ENCODE data around the gene KRTAP12-3.
"Not testable (repeated sequence)": the region's sequence is repeated elsewhere in the genome, so short reads cannot be mapped to it uniquely, and the experiment has no call there.

Gene KRTAP12-3

DNA sequence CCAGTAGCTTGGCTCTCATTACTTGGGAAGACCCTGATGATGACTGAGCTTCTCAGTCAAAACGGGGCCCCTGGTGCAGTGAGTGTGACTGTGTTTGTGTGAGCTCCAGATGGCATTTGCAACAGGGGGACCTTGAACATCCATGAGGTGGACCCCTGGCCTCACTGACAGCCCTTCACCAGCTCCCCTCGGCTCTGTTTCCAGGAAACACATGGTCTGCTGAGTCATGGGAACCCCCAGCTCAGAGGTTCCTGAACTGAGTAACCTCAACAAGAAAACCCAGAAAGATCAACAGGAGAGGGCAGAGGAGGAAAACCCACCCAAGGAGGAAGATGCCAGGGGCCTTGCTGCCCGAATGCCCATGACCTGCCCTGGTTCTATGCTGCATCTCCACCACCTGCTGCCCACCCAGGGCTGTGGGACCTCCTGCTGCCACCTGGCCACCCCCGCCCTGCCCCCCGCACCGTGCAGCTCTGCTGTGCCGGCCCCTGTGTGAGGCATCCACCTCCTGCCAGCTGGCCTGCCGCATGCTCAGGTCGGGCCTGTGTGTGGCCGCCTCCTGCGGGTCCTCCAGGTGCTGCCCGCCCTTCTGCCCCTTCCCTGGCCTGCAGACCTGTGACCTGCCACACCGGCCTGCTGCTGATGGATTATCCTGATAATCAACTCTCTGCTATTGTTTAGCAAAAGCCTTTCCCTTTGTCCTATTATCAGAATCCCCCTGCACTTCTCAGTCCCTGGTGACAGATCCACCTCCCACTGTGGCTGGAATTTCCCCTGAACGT is 28.5 kb downstream of the KRTAP12-3 start:
- DNase-seq: no peak

DNA sequence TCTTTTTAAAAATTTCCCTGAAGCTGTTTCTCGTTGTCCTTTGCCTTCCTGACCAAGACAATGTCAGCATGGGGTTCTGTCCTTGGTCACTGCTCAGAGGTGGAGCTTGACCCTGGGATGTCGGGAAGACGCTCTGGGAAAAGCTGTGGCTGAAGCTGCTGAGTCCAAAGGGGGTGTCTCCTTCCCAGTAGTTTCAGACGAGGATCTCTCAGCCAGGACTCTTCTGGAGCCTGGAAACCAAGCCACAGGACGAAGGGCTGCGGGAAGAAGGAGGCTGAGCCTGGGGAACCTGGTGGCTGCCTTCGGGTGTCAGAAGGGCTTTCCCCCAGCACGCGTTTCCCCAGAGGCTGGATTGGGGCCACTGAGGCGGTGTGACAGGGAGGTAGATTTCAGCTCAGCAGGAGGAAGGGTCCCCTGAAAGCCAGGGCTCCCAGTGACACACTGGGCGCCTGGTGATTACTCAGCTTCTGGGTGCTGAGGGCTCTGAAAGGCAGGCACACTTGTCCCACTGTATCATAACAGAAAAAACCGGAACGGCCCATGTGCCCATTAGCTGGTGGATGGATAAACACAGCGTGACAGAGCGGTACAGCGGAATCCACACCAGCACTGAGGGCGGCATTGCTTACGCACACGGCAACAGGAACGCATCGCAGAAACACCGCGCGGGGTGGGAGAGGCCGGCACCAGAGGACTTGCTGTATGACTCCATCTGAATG is 29.3 kb downstream of the KRTAP12-3 start:
- DNase-seq: no peak

DNA sequence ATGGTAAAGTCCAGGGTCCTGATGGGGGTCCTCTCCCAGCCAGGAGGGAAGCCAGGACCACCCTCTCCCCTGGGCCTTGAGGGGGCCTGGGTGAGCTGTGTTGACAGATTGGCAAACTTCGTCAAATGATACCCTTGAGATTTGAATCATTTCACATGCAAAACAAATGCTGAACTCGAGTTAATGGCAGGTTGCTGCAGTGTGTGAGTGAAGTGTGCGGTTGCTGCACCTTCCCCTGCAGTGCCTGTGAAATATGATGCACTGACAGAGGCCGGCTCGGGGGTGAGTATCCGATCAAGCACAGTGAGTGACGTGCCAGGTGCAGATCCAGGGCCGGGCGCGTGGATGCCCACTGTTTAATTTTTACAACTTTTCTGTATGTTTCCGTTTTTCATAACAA is 29.9 kb downstream of the KRTAP12-3 start:
- DNase-seq: no peak

DNA sequence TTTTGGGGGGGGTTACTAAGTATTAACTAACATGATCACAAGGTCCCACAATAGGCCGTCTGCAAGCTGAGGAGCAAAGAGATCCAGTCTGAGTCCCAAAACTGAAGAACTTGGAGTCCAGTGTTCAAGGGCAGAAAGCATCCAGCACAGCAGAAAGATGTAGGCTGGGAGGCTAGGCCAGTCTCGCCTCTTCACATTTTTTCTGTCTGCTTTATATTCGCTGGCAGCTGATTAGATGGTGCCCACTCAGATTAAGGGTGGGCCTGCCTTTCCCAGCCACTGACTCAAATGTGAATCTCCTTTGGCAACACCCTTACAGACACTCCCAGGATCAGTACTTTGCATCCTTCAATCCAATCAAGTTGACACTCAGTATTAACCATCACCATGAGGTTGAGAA is 32.0 kb downstream of the KRTAP12-3 start:
- not testable (repeated sequence) for DNase-seq

DNA sequence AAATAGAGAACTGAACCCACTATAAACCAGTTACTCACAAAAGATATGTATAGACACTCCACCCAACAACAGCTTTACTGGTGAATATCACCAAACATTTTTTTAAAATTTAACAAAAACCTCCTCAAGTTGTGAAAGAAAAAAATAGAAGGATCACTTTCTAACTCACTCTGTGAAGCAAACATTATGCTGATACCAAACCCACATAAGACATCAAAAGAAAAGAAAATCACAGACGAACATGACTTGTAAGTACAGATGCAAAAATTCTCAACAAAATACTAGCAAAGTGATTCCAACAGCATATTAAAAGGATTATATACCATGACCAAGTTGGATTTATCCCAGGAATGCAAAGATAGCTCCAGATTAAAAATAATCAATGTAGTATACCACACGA is 34.0 kb downstream of the KRTAP12-3 start:
- DNase-seq: no peak

DNA sequence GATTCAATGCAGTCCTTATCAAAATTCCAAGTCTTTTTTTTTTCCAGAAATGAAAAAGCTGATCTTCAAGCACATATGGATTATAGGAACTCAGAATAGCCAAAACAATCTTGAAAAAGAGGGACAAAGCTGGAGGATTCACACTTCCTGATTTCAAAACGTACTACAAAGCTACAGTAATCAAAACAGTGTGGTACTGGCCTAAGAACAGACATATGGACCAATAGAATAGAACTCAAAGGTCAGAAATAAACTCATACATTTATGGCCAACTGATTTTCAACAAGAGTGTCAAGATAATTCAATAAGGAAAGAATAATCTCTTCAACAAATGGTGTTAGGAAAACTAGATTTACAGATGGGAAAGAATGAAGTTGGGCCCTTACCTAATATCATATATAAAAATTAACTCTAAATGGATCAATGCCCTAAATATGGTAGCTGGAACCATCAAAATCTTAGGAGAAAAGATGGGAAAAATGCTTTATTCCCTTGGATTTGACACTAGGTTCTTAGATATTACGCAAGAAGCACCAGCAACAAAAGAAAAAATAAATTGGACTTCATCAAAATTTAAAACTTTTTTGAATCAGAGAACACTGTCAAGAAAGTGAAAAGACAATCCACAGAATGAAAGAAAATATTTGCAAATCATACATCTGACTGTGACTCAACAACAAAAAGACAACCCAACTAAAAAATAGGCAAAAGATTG is 35.2 kb downstream of the KRTAP12-3 start:
- DNase-seq: no peak

DNA sequence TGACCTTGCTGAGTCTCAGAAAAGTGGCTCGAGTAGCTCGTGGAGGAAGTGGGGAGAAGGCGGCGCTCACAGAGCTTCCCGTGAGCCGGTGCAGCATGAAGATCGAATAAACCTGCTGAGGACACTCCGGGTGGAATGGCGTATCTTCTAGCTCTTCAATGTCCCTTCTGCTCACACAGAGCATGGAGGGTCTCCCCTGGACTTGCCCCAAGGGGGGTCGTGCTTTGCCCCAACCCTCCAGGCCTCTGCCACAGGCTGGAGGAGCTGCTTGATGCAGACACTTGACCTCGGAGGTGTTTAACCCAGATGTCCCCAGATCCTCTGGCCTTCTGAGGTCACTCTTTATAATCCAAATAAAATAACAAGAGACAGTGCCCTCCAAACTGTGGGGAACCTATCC is 37.0 kb downstream of the KRTAP12-3 start:
- DNase-seq: no peak

DNA sequence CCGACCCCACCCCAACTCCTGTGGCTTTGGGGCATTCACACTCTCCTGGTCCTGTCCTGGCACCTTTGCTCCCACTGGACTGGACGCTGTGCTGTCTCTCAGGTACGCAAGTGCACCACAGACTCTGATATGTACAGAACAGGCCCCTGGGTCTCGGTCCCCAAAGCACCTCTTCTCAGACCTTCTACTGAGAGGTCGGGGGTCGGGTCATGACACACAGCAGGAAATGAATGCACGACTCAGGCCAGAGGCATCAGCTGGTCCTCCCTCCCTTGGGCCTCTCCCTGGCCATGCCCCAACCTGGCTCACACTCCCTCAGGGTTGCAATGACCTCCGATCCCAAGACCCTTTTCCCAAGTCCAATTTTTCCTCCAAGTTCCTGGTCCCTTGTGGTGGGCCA is 37.5 kb downstream of the KRTAP12-3 start:
- no peak for DNase-seq

DNA sequence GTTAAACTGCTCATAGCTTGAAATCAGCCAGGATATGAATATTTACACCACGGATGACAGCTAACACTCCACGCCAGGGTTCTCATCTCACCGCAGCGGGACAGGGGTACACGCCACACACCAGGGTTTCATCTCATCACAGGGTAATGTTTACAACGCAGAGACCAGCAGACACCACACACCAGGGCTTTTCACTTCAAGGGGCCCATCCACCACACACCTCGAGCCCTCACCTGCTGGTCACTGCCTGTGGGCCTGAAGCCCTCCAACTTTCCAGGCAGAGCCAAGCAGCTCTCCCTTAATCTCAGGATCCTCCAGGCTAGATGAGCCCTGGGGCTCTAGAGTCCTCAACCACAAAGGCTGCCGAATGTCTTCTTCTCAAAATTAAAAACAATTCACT is 37.9 kb downstream of the KRTAP12-3 start:
- DNase-seq: no peak

DNA sequence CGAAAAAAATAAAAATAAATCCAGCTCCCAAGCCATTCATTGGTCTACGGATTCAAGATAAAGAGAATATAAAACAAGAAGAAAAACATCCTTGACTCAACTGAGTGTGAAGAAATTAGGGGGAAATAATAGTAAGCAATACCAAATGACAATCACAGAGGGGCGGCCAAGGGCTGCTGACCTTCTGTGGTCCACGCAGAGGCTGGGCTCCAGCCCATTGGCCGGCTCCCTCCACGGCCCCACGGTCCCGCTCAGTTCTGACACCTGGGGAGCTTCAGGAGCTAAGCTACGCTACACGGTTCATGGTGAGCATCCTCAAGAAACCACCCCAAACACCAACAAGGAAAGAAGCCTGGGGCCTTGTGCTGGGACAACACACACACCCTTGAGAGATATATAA is 38.8 kb downstream of the KRTAP12-3 start:
- DNase-seq: no peak

DNA sequence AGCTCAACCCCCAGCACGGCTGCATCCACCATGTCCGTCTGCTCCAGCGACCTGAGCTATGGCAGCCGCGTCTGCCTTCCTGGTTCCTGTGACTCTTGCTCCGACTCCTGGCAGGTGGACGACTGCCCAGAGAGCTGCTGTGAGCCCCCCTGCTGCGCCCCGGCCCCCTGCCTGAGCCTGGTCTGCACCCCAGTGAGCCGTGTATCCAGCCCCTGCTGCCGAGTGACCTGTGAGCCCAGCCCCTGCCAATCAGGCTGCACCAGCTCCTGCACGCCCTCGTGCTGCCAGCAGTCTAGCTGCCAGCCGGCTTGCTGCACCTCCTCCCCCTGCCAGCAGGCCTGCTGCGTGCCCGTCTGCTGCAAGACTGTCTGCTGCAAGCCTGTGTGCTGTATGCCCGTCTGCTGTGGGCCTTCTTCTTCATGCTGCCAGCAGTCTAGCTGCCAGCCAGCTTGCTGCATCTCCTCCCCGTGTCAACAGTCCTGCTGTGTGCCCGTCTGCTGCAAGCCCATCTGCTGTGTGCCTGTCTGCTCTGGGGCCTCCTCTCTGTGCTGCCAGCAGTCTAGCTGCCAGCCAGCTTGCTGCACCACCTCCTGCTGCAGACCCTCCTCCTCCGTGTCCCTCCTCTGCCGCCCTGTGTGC is 39.6 kb downstream of the KRTAP12-3 start, which contains the start of gene KRTAP10-12:
KRTAP10-12 (plus strand) TSS at position 1 of the 639 bp plus-strand sequence; CDS start at position 31, 30 bp downstream.
- not testable (repeated sequence) for DNase-seq

DNA sequence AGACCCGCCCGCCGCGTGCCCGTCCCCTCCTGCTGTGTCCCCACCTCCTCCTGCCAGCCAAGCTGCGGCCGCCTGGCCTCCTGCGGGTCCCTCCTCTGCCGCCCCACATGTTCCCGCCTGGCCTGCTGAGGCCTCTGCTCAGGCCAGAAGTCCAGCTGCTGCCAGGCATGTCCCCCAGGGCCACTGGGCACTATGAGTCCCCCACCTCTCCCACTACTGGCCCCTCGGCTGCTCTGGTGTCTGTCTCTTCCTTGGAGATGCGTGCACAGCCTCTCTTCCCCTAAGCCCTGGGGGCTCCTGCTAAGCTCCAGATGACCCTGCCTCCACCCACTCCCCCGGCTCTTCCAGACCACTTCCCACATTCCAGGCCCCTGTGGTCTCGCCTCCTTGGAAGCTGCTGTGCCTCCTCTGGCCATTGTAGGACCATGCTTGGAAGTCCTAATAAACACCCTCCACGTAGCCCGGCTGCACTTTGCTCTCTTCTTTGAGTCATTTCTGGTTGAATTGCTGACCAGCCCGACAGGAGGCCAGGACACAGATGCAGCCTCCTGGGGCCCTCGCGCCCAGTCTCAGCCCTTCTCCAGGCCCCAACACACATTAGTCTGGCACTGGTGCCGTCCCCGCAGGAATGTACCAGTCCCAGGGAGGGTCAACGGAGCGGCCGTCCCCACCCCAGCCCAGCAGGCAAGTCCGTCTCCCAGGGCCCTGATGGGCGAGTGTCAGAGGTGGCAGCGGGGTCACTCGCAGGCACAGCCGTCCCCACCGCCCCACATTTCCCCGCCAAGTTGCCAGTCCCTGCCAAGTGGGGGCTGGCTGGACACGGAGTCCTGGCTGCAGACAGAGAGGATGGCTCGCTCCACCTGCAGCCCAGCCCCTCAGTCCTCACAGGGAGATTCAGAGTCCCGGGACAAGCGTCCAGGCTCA is 40.3 kb downstream of the KRTAP12-3 start:
- no peak for DNase-seq

DNA sequence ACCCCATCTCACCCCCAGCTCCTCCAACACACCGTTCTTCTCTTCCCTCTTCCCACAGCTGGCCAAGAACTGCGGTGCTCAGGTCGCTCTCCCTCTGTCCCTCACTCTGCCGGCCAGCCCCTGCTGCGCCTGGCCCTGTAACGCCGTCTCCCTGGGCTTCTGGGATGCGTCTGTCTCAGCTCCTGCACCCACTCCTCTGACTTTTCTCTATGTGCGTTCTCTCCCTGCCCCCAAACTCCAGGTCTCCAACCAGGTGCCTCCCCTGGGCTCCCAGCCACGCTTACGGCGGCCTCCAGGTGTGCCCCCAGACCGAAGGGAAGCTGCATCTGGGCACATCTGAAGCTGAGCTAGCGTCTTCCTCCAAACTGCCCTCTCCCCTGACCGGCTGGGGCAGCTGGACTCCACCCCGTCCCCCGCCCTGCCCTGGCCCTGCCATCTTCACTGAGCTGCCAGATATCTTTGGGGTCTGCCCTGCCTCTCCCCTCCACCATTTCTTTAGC is 41.8 kb downstream of the KRTAP12-3 start:
- no peak for DNase-seq

DNA sequence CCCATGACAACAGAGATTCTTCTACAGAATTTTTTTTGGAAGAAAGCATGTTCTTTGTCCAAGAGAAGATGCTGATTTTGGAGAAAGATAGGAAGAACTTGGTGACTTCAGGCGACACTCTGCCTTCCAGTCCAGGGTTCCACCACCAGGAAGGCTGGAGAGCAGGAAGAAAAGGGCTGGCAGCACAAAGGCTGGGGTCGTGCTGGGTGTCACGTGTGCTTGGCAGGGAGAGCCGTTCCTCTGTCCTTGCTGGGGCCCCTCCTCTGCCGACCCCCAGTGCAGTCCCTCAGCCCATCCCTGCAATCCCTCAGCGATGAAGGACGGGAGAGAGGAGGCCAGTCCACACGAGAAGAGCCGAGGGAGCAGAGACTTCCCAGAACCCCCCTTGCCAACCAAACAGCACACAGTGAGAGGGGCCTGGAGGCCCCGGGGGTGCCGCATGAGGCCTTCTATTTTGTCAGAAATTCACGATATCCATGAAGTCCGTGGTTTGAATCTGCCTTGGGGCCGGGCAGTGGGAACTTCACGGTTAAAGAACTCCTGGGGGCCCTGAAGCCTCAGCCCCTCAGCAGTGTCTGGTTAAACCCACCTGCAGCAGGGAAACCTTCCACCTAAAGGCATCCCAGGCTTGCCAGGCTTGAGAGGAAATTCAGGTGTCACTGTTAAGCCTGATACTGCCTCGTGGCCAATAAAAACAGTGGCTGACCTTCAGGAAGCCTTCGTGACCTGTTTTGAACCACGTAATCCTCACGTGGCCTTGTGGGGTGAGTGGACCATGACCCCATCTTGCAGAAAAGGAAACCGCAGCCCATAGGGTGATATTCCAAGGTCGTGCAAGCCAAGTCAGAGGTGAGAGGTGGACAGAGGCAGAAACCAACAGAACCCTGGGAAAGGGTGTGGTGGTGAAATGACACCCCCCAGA is 42.6 kb downstream of the KRTAP12-3 start:
- no peak for DNase-seq

DNA sequence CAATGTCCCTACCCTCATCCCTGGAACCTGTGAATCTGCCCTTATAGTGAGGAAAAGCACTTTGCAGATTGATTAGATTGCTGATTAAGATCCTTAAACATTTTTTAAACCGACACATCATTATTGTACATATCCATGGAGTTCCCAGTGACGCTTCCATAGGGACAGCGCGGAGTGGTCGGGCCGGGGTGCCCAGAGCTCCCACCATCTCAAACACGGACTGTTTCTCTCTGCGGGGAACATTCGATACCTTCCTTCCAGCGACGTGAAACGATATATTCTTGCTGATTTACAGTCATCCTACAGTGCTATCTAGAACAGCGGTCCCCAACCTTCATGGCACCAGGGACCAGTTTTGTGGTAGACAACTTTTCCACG is 43.3 kb downstream of the KRTAP12-3 start:
- DNase-seq: no peak

DNA sequence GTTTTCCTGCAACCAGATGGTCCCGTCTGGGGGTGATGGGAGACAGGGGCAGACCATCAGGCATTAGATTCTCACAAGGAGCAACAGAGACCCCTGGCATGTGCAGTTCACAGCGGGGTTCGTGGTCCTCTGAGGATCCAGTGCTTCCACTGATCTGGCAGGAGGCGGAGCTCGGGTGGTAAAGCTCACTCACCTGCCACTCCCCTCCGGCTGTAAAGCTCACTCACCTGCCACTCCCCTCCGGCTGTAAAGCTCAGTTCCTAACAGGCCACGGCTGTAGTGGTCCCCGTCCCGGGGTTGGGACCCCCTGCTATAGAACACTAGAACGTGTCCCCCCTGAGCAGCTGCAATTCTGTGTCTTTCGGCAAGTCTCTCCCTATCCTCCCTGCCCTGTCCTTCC is 43.8 kb downstream of the KRTAP12-3 start:
- DNase-seq: no peak

DNA sequence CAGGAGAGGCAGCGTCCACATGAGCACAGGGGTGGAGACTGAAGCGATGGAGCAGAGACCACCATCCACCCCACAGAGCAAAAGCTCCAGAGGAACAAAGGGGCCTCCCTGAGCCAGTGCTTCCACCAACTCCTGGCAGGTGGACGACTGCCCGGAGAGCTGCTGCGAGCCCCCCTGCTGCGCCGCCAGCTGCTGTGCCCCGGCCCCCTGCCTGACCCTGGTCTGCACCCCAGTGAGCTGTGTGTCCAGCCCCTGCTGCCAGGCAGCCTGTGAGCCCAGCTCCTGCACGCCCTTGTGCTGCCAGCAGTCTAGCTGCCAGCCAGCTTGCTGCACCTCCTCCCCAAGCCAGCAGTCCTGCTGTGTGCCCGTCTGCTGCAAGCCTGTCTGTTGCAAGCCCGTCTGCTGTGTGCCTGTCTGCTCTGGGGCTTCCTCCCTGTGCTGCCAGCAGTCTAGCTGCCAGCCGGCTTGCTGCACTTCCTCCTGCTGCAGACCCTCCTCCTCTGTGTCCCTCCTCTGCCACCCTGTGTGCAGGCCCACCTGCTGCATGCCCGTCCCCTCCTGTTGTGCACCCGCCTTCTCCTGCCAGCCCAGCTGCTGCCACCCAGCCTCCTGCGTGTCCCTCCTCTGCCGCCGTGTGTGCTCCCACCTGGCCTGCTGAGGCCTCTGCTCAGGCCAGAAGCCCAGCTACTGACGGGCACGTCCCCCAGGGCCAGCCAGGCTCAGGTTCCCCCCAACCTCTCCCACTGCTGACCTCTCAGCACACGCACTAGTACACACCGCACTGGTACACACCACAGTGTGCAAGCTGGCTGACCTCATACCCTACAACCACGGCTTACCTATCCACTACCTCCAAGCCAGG is 44.6 kb downstream of the KRTAP12-3 start:
- DNase-seq: no peak

DNA sequence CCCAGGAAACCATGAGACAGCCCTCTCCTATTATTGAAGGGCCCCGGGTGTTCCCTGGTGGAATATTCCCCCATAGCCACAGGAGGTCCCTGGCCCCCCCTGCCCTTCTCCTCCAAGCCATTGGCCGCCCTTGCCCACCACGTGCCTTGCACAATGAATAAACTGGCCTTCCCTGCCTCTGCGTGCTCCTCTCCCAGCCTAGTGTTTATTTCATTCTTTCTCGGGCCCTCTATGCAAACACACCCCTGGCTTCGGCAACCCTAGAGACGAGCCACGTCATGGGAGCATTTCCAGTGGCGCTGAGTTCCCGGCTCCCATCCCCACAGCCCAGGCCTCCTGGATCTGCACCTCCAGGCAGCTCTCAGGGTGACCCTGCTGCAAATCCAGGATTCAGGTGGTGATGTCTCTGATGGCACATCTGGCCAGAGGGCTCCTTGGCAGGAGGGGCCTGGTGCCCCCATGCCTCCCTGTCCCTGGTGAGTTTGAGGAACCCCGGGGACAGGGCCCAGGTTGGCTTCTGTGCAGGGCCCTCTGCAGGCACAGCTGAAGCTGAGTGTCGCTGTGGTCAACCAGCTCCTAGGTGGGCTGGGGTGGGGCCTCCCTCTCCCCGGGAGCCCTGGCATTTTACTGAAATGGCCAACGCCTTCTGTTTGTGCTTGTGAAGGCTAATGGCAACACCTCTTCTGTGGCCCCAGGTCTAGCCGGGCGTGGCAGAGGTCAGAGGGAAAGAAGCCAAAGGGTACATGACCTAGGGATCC is 45.4 kb downstream of the KRTAP12-3 start:
- no peak for DNase-seq
